Measurements from ENCODE around the gene LRP11. TPM values are rescaled to one million over a fixed set of nuclear protein-coding genes. Genes with fewer than 3 reads are reported as not detected.

LRP11 gene
- total RNA-seq, 1 donor from 2014 or later = 10.8 TPM

DNA sequence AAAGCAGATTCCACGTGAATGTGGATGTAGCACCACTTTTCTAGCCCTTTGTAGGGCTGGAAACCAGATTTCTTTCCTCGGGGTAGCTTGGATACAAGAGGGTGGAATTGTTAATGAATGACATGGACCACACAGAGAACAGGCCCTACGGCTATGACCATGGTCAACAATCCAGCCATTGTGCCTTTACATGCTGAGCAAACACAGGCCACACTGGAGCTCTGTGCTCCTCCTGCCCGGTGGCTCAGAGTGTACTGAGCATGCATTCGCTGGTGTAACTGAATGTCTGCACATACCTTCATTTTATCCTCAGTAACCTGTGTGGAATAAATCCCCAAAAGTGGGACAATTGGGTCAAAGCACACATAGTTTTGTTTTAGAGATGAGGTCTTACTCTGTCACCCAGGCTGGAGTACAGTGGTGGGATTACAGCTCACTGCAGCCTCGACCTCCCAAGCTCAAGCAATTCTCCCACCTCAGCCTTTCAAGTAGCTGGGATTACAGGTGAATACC lies 32.8 kb downstream of the LRP11 start:
- TF ChIP-seq, protein P1, sequence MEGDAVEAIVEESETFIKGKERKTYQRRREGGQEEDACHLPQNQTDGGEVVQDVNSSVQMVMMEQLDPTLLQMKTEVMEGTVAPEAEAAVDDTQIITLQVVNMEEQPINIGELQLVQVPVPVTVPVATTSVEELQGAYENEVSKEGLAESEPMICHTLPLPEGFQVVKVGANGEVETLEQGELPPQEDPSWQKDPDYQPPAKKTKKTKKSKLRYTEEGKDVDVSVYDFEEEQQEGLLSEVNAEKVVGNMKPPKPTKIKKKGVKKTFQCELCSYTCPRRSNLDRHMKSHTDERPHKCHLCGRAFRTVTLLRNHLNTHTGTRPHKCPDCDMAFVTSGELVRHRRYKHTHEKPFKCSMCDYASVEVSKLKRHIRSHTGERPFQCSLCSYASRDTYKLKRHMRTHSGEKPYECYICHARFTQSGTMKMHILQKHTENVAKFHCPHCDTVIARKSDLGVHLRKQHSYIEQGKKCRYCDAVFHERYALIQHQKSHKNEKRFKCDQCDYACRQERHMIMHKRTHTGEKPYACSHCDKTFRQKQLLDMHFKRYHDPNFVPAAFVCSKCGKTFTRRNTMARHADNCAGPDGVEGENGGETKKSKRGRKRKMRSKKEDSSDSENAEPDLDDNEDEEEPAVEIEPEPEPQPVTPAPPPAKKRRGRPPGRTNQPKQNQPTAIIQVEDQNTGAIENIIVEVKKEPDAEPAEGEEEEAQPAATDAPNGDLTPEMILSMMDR (IDR thresholded peaks at IDR 0.05; ENCODE audit: partially characterized antibody, unreplicated experiment) = no peak
- no peak overlapping the region for H3K4me3 Mint-ChIP-seq (ENCODE audit: unreplicated experiment)
- H3K27me3 Mint-ChIP-seq (ENCODE audit: unreplicated experiment) = peaks cover under 1% of the 10 kb centered on the region
- H3K27ac Mint-ChIP-seq (ENCODE audit: unreplicated experiment) = no peak overlapping the region
- peaks cover 4% of the 10 kb centered on the region for H3K4me1 Mint-ChIP-seq (ENCODE audit: low read depth, unreplicated experiment)
- no peaks in the 10 kb centered on the region for H3K36me3 Mint-ChIP-seq (ENCODE audit: unreplicated experiment)
- H3K9me3 Mint-ChIP-seq (ENCODE audit: unreplicated experiment) = no peaks in the 10 kb centered on the region
- no peak for DNase-seq

DNA sequence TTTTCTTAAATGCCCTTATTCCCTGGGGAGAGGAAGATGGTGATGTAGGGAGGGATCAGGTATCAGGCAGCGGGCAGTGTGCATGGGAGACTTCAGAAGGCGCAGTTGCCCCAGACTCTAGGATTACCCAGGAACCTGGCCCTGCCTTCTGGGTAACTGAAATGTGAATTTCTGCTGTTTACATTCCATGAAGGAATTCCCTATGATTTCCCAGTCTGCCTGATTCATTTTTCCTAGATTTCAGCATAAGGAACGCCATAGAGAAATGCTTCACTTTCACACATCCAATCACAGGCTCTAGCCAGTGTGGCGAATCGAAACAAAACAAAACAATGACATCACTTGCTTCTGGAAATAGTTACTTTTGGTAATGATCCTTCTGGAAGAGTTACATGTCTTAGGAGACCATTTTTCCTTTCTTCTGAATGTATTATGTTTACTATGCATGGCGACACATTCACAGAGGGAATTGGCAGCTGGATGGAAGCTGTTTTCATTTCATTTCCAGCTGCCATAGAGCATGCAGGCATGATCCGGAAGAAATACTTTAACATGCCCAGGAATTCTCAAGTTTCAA lies 33.3 kb downstream of the LRP11 start:
- H3K9me3 Mint-ChIP-seq (ENCODE audit: unreplicated experiment) = no peaks in the 10 kb centered on the region
- H3K36me3 Mint-ChIP-seq (ENCODE audit: unreplicated experiment) = no peaks in the 10 kb centered on the region
- H3K27ac Mint-ChIP-seq (ENCODE audit: unreplicated experiment) = no peak overlapping the region
- TF ChIP-seq, protein P1 (IDR thresholded peaks at IDR 0.05; ENCODE audit: partially characterized antibody, unreplicated experiment) = no peak
- DNase-seq = no peak
- H3K27me3 Mint-ChIP-seq (ENCODE audit: unreplicated experiment) = peaks cover 2% of the 10 kb centered on the region
- H3K4me1 Mint-ChIP-seq (ENCODE audit: low read depth, unreplicated experiment) = peaks cover 4% of the 10 kb centered on the region
- H3K4me3 Mint-ChIP-seq (ENCODE audit: unreplicated experiment) = no peak overlapping the region

DNA sequence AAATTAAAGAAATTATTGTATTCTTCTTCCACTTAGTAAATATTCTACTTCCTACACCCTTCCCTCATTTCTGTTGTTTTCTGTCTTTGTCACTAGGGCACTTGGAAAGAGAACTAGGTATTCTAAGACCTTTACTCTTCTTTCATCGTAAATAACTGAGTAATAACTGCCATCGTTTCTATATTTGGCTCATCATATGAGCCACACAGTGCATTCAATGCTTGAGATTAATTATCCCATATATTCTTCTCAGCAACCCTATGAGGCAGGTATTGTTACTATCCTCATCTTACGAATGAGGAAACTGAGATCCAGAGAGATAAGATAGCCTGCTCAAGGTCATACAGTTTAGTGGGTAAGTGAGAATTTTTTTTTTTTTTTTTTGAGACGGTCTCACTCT lies 38.9 kb downstream of the LRP11 start:
- DNase-seq = no peak
- Mint-ChIP-seq H3K9me3 (ENCODE audit: unreplicated experiment) (no peaks in the 10 kb centered on the region), H3K27me3 (ENCODE audit: unreplicated experiment) (peaks cover 5% of the 10 kb centered on the region), H3K4me3 (ENCODE audit: unreplicated experiment) (no peak overlapping the region), H3K4me1 (ENCODE audit: low read depth, unreplicated experiment) (no peaks in the 10 kb centered on the region), H3K36me3 (ENCODE audit: unreplicated experiment) (peaks cover 4% of the 10 kb centered on the region), H3K27ac (ENCODE audit: unreplicated experiment) (no peak overlapping the region)
- TF ChIP-seq, protein P1 (IDR thresholded peaks at IDR 0.05; ENCODE audit: partially characterized antibody, unreplicated experiment) = no peak

DNA sequence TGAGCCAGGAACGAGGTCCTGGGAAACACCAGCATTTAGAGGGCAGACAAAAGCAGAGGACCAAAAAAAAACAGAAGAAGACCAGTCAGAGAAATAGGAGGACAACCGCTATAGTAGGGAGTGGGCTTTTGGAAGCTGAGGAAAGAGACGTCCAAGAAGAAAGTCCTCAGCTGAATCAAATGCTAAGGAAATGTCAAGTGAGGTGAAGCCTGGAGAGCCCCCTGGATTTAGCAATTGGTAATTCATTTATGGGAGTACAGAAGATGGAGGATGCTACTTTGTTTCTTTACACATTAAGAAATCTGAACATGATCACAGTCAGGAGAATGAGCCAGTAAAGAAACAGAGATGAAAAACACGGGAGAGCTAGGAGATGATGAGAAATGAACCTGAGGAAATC lies 41.1 kb downstream of the LRP11 start:
- no peak for DNase-seq
- Mint-ChIP-seq H3K36me3 (ENCODE audit: unreplicated experiment) (peaks cover 4% of the 10 kb centered on the region), H3K27ac (ENCODE audit: unreplicated experiment) (no peak overlapping the region), H3K9me3 (ENCODE audit: unreplicated experiment) (no peaks in the 10 kb centered on the region), H3K27me3 (ENCODE audit: unreplicated experiment) (peaks cover 5% of the 10 kb centered on the region), H3K4me1 (ENCODE audit: low read depth, unreplicated experiment) (no peaks in the 10 kb centered on the region), H3K4me3 (ENCODE audit: unreplicated experiment) (no peak overlapping the region)
- TF ChIP-seq, protein P1 (IDR thresholded peaks at IDR 0.05; ENCODE audit: partially characterized antibody, unreplicated experiment) = no peak

DNA sequence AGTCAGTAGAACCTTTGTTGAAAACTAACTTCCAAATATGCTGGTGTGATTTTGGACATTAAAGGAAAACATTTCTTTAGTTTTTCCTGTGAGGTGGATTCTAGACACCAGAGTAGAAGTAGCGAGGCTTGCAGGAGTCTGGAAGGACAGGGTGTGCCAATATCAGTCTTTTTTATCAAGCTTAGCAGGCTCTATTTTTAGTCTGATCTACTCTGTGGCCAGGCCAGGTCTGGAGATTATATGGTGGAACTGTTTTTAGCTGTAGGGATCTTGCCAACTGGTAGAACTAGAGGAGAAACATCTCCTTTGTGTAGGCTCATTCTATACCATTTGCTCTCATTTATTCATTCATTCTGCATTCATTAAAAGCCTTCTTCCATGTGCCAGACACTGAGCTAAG lies 42.7 kb downstream of the LRP11 start:
- TF ChIP-seq, protein P1 (IDR thresholded peaks at IDR 0.05; ENCODE audit: partially characterized antibody, unreplicated experiment) = no peak
- no peak overlapping the region for H3K4me3 Mint-ChIP-seq (ENCODE audit: unreplicated experiment)
- peaks cover 5% of the 10 kb centered on the region for H3K27me3 Mint-ChIP-seq (ENCODE audit: unreplicated experiment)
- no peaks in the 10 kb centered on the region for H3K9me3 Mint-ChIP-seq (ENCODE audit: unreplicated experiment)
- H3K36me3 Mint-ChIP-seq (ENCODE audit: unreplicated experiment) = peaks cover 4% of the 10 kb centered on the region
- H3K4me1 Mint-ChIP-seq (ENCODE audit: low read depth, unreplicated experiment) = no peaks in the 10 kb centered on the region
- DNase-seq = no peak
- no peak overlapping the region for H3K27ac Mint-ChIP-seq (ENCODE audit: unreplicated experiment)

Data from glutamatergic neuron (in vitro differentiated cells).